UCSD-AML1 (cell line): Measurements from ENCODE around the gene ENG.
"Not testable (repeated sequence)": the region's sequence is repeated elsewhere in the genome, so short reads cannot be mapped to it uniquely, and the experiment has no call there.

Experiments used
- DNase-seq: peaks from one replicate; lab custom pipeline; 2025; ENCODE audit not compliant: unreplicated experiment; lab: John Stamatoyannopoulos, UW

Gene ENG

GRCh38 chr9:127878652-127879390 is 24.4 kb upstream of the ENG start:
- no peak for DNase-seq

GRCh38 chr9:127878001-127878651 is 23.7 kb upstream of the ENG start:
- no peak for DNase-seq

- no peak for DNase-seq
These were observed 23.1 kb upstream of the ENG start, which contains the start of gene AK1 for GRCh38 chr9:127877566-127877998. Gene AK1 (minus strand): TSS chr9:127877675. CDS start chr9:127874617, 3,058 bp downstream.

GRCh38 chr9:127876764-127877562 is 22.5 kb upstream of the ENG start:
- DNase-seq = no peak

- no peak for DNase-seq
These were observed 21.7 kb upstream of the ENG start for GRCh38 chr9:127876026-127876763.

GRCh38 chr9:127875306-127875966 is 21.0 kb upstream of the ENG start:
- DNase-seq = no peak

GRCh38 chr9:127874301-127875221 is 20.1 kb upstream of the ENG start:
- DNase-seq = no peak

- DNase-seq = no peak
These were observed 19.4 kb upstream of the ENG start for GRCh38 chr9:127873886-127874285.

- no peak for DNase-seq
These were observed 18.8 kb upstream of the ENG start for GRCh38 chr9:127873223-127873691.

GRCh38 chr9:127872369-127873222 is 18.1 kb upstream of the ENG start:
- DNase-seq = no peak

GRCh38 chr9:127871531-127871930 is 17.1 kb upstream of the ENG start:
- DNase-seq = no peak

GRCh38 chr9:127870887-127871286 is 16.4 kb upstream of the ENG start:
- no peak for DNase-seq

- DNase-seq = not testable (repeated sequence)
These were observed 15.7 kb upstream of the ENG start for GRCh38 chr9:127870153-127870491.

GRCh38 chr9:127869310-127870152 is 15.1 kb upstream of the ENG start:
- DNase-seq = peak; percentile 85

- DNase-seq = no peak
These were observed 13.9 kb upstream of the ENG start for GRCh38 chr9:127868278-127868902.

GRCh38 chr9:127867356-127868277 is 13.2 kb upstream of the ENG start:
- DNase-seq = no peak
